ENCODE results near the gene TRPM5.

GRCh38 chr11:2406878-2407410 is 37.4 kb downstream of the TRPM5 start:
- TF ChIP-seq CTCF (IDR thresholded peaks at IDR 0.05) (no peak), POLR2A (IDR thresholded peaks at IDR 0.05) (no peak)

All from esophagus squamous epithelium (tissue), 4 donors.